HCT116 (cell line): Measurements from ENCODE around the gene ITGA4. TPM values are rescaled to one million over a fixed set of nuclear protein-coding genes. Genes with fewer than 3 reads are reported as not detected.
A peak's percentile ranks its signal among the peaks of the same experiment; 100 is the strongest.

ENCODE experiments used
- ATAC-seq: fragments of 200-7000 bp; cut with Tn5 transposase; 2 replicates; pipeline ENCODE4 v1.9.1; 2020; ENCODE audit warnings: mild to moderate bottlenecking, moderate library complexity
- BruUV-seq: library from RNA; stranded (reverse); fragments of 400-500 nt; replicated peaks from 2 replicates; lab custom pipeline; 2021; lab: Mats Ljungman, UMichigan
- CTCF ChIA-PET: fragments of 300-600 bp; sonication (Branson Sonifier 250); formaldehyde crosslinking; loops from one replicate; lab custom pipeline; 2021; ENCODE audit warnings: antibody characterized with exemption; lab: Charles Lee
- POLR2A ChIA-PET: fragments of 300-600, 350-600 bp; sonication (Branson Sonifier 250); formaldehyde crosslinking; loops from one replicate; lab custom pipeline; 2021; ENCODE audit warnings: antibody characterized with exemption; lab: Charles Lee
- RAD21 ChIA-PET, 2 experiments: fragments of 300-600 bp; sonication (Branson Sonifier 250); formaldehyde crosslinking; loops; one replicate each; lab custom pipeline; 2023; ENCODE audit warnings: low total read pairs in 2 of 2; ENCODE audit not compliant: uncharacterized antibody in 2 of 2, unreplicated experiment in 2 of 2, low non-redundant PET in 1 of 2; lab: Charles Lee
- DNase-seq: peaks from one replicate; pipeline ENCODE4 v3.0.0-alpha.2; 2010; ENCODE audit warnings: low read depth, low spot score
- H2AFZ ChIP-seq: fragments of 200-600 bp; shearing (Covaris generic), sonication (generic); 2 replicates; pipeline ENCODE4 v1.6.1; 2017; ENCODE audit warnings: low read depth, mixed run types, mixed read lengths, antibody characterized with exemption, low read length; ENCODE audit not compliant: poor library complexity, severe bottlenecking
- H3K27ac ChIP-seq: 2 replicates; pipeline ENCODE4 v1.5.1; 2012; ENCODE audit warnings: low read depth, low read length
- H3K27me3 ChIP-seq: fragments of 200-600 bp; sonication (generic); 2 replicates; pipeline ENCODE4 v1.6.1; 2016; ENCODE audit warnings: mixed run types, low read length, mixed read lengths; ENCODE audit not compliant: insufficient read depth
- H3K36me3 ChIP-seq, 2 experiments: fragments of 200-500 bp in 1 of 2; fragments of 200-600 bp in 1 of 2; sonication (Bioruptor generic) in 1 of 2; sonication (generic) in 1 of 2; 2 replicates each; pipeline versions ENCODE4 v1.5.1 to v1.6.1; 2014 to 2016; ENCODE audit warnings: low read length in 2 of 2, inconsistent platforms in 1 of 2, mixed read lengths in 1 of 2, mixed run types in 1 of 2; ENCODE audit not compliant: insufficient read depth in 2 of 2, control insufficient read depth in 1 of 2
- H3K4me1 ChIP-seq, 2 experiments: fragments of 200-600 bp in 1 of 2; sonication (generic) in 1 of 2; 2 replicates each; pipeline versions ENCODE4 v1.5.1 to v1.6.1; 2012 to 2017; ENCODE audit warnings: low read length in 2 of 2, inconsistent platforms in 1 of 2, mild to moderate bottlenecking in 1 of 2, mixed read lengths in 1 of 2, mixed run types in 1 of 2, moderate library complexity in 1 of 2; ENCODE audit not compliant: insufficient read depth in 2 of 2, control insufficient read depth in 1 of 2
- H3K4me2 ChIP-seq: fragments of 200-600 bp; sonication (generic); 2 replicates; pipeline ENCODE4 v1.6.1; 2017; ENCODE audit warnings: mixed run types, low read length, mixed read lengths
- H3K4me3 ChIP-seq, 2 experiments: fragments of 200-600 bp in 1 of 2; sonication (generic) in 1 of 2; replicated peaks in 1 of 2; 2 replicates each; pipeline ENCODE4 v1.5.1; 2011 to 2016; ENCODE audit warnings: low read length in 2 of 2, control low read depth in 1 of 2, low read depth in 1 of 2, mild to moderate bottlenecking in 1 of 2, mixed read lengths in 1 of 2, mixed run types in 1 of 2
- H3K79me2 ChIP-seq: fragments of 200-600 bp; sonication (generic); 2 replicates; pipeline ENCODE4 v1.6.1; 2017; ENCODE audit warnings: mild to moderate bottlenecking, mixed run types, low read length, moderate library complexity, mixed read lengths; ENCODE audit not compliant: insufficient read depth
- H3K9ac ChIP-seq: fragments of 200-600 bp; sonication (generic); 2 replicates; pipeline ENCODE4 v1.6.1; 2016; ENCODE audit warnings: low read length, mixed read lengths
- H3K9me2 ChIP-seq: fragments of 200-600 bp; sonication (generic), shearing (Covaris generic); 2 replicates; pipeline ENCODE4 v1.6.1; 2017; ENCODE audit warnings: mixed run types, mild to moderate bottlenecking, moderate library complexity; ENCODE audit not compliant: insufficient read depth
- H3K9me3 ChIP-seq, 2 experiments: fragments of 200-500 bp in 1 of 2; fragments of 200-600 bp in 1 of 2; sonication (Bioruptor generic) in 1 of 2; sonication (generic) in 1 of 2; 2 replicates each; pipeline ENCODE4 v1.6.1; 2014 to 2017; ENCODE audit warnings: low read length in 2 of 2, mixed read lengths in 2 of 2, inconsistent platforms in 1 of 2, low read depth in 1 of 2, mild to moderate bottlenecking in 1 of 2, mixed run types in 1 of 2, moderate library complexity in 1 of 2; ENCODE audit not compliant: control insufficient read depth in 1 of 2, insufficient read depth in 1 of 2
- H4K20me1 ChIP-seq: fragments of 200-600 bp; sonication (generic), shearing (Covaris generic); 2 replicates; pipeline ENCODE4 v1.6.1; 2017; ENCODE audit warnings: mixed run types, mild to moderate bottlenecking, moderate library complexity; ENCODE audit not compliant: insufficient read depth
- TCF7L2 ChIP-seq: IDR thresholded peaks from 2 replicates; pipeline ENCODE4 v1.7.0; 2011; ENCODE audit warnings: borderline replicate concordance, inconsistent platforms; ENCODE audit not compliant: insufficient read depth, insufficient read length; ENCODE audit errors: extremely low read depth
- ZBTB33 ChIP-seq: IDR thresholded peaks from 2 replicates; pipeline ENCODE4 v1.6.1; 2011; ENCODE audit warnings: mild to moderate bottlenecking, low read length, moderate library complexity; ENCODE audit not compliant: insufficient replicate concordance; ENCODE audit errors: extremely low read depth
- intact Hi-C: fragments of 100-400 bp; cut with micrococcal nuclease; formaldehyde crosslinking; loops from 2 replicates; pipeline ENCODE4 v1.10.0; 2022
- total RNA-seq: library from RNA; stranded (reverse); gene quantifications from one replicate; pipeline ENCODE4 v1.2.1, GENCODE V29; 2021; ENCODE audit not compliant: unreplicated experiment

ITGA4 gene
- total RNA-seq, 1 experiment from 2014 or later = 0.49 TPM

- RAD21 ChIA-PET = no interaction called here
- CTCF ChIA-PET = no interaction called here
- intact Hi-C loops = no loop called here
- H3K4me3 ChIP-seq = no peak overlapping the region
- DNase-seq = no peak
- no peaks in the 10 kb centered on the region for H3K27me3 ChIP-seq
- POLR2A ChIA-PET = no interaction called here
- H3K4me2 ChIP-seq = no peak overlapping the region
- no peak overlapping the region for H3K9ac ChIP-seq
- H3K4me1 ChIP-seq = peaks cover 6 to 16% of the 10 kb centered on the region in 2 experiments
- H3K9me2 ChIP-seq = peaks cover 4% of the 10 kb centered on the region; the same call in 1 of the 2 replicates
- no TSS peak for BruUV-seq
- no peak overlapping the region for H3K27ac ChIP-seq
- no peaks in the 10 kb centered on the region for H4K20me1 ChIP-seq
- no peak for ATAC-seq
- H2AFZ ChIP-seq = peak overlapping the region; percentile 10
- no peaks in the 10 kb centered on the region for H3K9me3 ChIP-seq
- no peak for TF ChIP-seq ZBTB33
- TF ChIP-seq, all 23 proteins: peak for 0
- H3K79me2 ChIP-seq = no peaks in the 10 kb centered on the region
- no peaks in the 10 kb centered on the region for H3K36me3 ChIP-seq
Measured at GRCh38 chr2:181554061-181554830, 97.1 kb downstream of the ITGA4 start.

GRCh38 chr2:181558371-181558770 lies 101.2 kb downstream of the ITGA4 start:
- ChIA-PET POLR2A (no interaction called here), RAD21 (no interaction called here), CTCF (interaction anchor here (1.1 kb wide), 1 partner anchor 15 kb away, joined by 5 read pairs; no protein-coding TSS in a partner anchor)
- no peak overlapping the region for H3K9ac ChIP-seq
- H3K9me3 ChIP-seq = no peaks in the 10 kb centered on the region
- no peak overlapping the region for H3K27ac ChIP-seq
- DNase-seq (no peak), ATAC-seq (no peak)
- H3K4me3 ChIP-seq = no peak overlapping the region
- H3K27me3 ChIP-seq = no peaks in the 10 kb centered on the region
- no peaks in the 10 kb centered on the region for H3K36me3 ChIP-seq
- intact Hi-C loops = no loop called here
- no peak overlapping the region for H3K4me2 ChIP-seq
- BruUV-seq = no TSS peak
- no peak overlapping the region for H2AFZ ChIP-seq
- no peaks in the 10 kb centered on the region for H4K20me1 ChIP-seq
- H3K9me2 ChIP-seq = no peaks in the 10 kb centered on the region
- peaks cover 0 to 3% of the 10 kb centered on the region in 2 experiments; a peak in 2 of 4 replicates for H3K4me1 ChIP-seq
- TF ChIP-seq TCF7L2 = no peak
- H3K79me2 ChIP-seq = no peaks in the 10 kb centered on the region
